ENCODE data around the gene ITGAD. TPM values are rescaled to one million over a fixed set of nuclear protein-coding genes. Genes with fewer than 3 reads are reported as not detected.

Gene ITGAD
- total RNA-seq, 1 donor from 2014 or later, result not detected

DNA sequence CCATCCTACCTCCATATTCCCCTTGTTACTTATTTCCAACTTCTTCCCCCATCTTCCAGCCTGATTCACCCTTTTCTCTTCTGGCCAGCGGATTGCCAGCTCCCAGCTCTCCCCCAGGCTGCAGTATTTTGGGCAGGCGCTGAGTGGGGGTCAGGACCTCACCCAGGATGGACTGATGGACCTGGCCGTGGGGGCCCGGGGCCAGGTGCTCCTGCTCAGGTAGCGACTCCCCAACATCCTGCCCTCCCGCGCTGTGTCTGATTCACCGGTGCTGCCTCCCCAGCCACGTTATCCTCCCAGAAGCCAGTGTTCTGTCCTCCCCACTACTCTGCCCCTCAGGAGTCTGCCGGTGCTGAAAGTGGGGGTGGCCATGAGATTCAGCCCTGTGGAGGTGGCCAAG, 19.6 kb downstream of the ITGAD start:
- H3K4me1 ChIP-seq (ENCODE audit: insufficient read depth, low read length), result no peaks in the 10 kb centered on the region
- no peak overlapping the region for H3K9ac ChIP-seq (ENCODE audit: low read length)
- H2AFZ ChIP-seq (ENCODE audit: low read depth, low read length), result no peak overlapping the region
- Mint-ChIP-seq H3K27ac (ENCODE audit: unreplicated experiment) (no peak overlapping the region), H3K4me3 (ENCODE audit: unreplicated experiment) (no peak overlapping the region), H3K27me3 (ENCODE audit: low read depth, unreplicated experiment) (peaks cover 65% of the 10 kb centered on the region), H3K9me3 (ENCODE audit: unreplicated experiment) (peaks cover 7% of the 10 kb centered on the region), H3K4me1 (ENCODE audit: low read depth, unreplicated experiment) (no peaks in the 10 kb centered on the region), H3K36me3 (ENCODE audit: low read depth, unreplicated experiment) (no peaks in the 10 kb centered on the region)
- TF ChIP-seq CTCF (IDR thresholded peaks at IDR 0.05; ENCODE audit: insufficient read depth, low read depth, low read length), result no peak
- H3K36me3 ChIP-seq (ENCODE audit: insufficient read depth, low read length), result no peaks in the 10 kb centered on the region
- FAIRE-seq, result no peak
- no peaks in the 10 kb centered on the region for H3K27me3 ChIP-seq (ENCODE audit: insufficient read depth, low read length)
- no peaks in the 10 kb centered on the region for H3K79me2 ChIP-seq (ENCODE audit: insufficient read depth, low read length)
- no peak overlapping the region for H3K4me2 ChIP-seq (ENCODE audit: low read length)
- no peaks in the 10 kb centered on the region for H4K20me1 ChIP-seq (ENCODE audit: insufficient read depth, low read length)
- no peak overlapping the region for H3K27ac ChIP-seq (ENCODE audit: low read depth, low read length)
- no peak for DNase-seq (ENCODE audit: low read depth)
- no peaks in the 10 kb centered on the region for H3K9me3 ChIP-seq (ENCODE audit: insufficient read depth, low read depth, low read length)
- H3K4me3 ChIP-seq (ENCODE audit: insufficient read depth, low read depth, low read length), result no peak overlapping the region

- H3K36me3 ChIP-seq (ENCODE audit: insufficient read depth, low read length), result no peaks in the 10 kb centered on the region
- FAIRE-seq (no peak), DNase-seq (ENCODE audit: low read depth) (no peak)
- no peaks in the 10 kb centered on the region for H4K20me1 ChIP-seq (ENCODE audit: insufficient read depth, low read length)
- H2AFZ ChIP-seq (ENCODE audit: low read depth, low read length), result no peak overlapping the region
- Mint-ChIP-seq H3K4me3 (ENCODE audit: unreplicated experiment) (no peak overlapping the region), H3K36me3 (ENCODE audit: low read depth, unreplicated experiment) (peaks cover 4% of the 10 kb centered on the region), H3K9me3 (ENCODE audit: unreplicated experiment) (peaks cover 13% of the 10 kb centered on the region), H3K27ac (ENCODE audit: unreplicated experiment) (no peak overlapping the region), H3K4me1 (ENCODE audit: low read depth, unreplicated experiment) (no peaks in the 10 kb centered on the region), H3K27me3 (ENCODE audit: low read depth, unreplicated experiment) (peaks cover 64% of the 10 kb centered on the region)
- H3K27me3 ChIP-seq (ENCODE audit: insufficient read depth, low read length), result no peaks in the 10 kb centered on the region
- H3K79me2 ChIP-seq (ENCODE audit: insufficient read depth, low read length), result no peaks in the 10 kb centered on the region
- no peaks in the 10 kb centered on the region for H3K9me3 ChIP-seq (ENCODE audit: insufficient read depth, low read depth, low read length)
- no peak overlapping the region for H3K4me2 ChIP-seq (ENCODE audit: low read length)
- H3K9ac ChIP-seq (ENCODE audit: low read length), result no peak overlapping the region
- no peak overlapping the region for H3K27ac ChIP-seq (ENCODE audit: low read depth, low read length)
- H3K4me3 ChIP-seq (ENCODE audit: insufficient read depth, low read depth, low read length), result no peak overlapping the region
- TF ChIP-seq EZH2 (IDR thresholded peaks at IDR 0.05; ENCODE audit: insufficient read depth, low read length) (no peak), CTCF (IDR thresholded peaks at IDR 0.05; ENCODE audit: insufficient read depth, low read depth, low read length) (no peak)
- H3K4me1 ChIP-seq (ENCODE audit: insufficient read depth, low read length), result no peaks in the 10 kb centered on the region
Measured at GRCh38 chr16:31413381-31413780, 20.2 kb downstream of the ITGAD start.

- peaks cover 16% of the 10 kb centered on the region for H3K9me3 Mint-ChIP-seq (ENCODE audit: unreplicated experiment)
Measured at GRCh38 chr16:31413943-31414342, 20.8 kb downstream of the ITGAD start.

More at GRCh38 chr16:31413943-31414342, 20.8 kb downstream of the ITGAD start:
- Mint-ChIP-seq H3K36me3 (ENCODE audit: low read depth, unreplicated experiment) (peaks cover 4% of the 10 kb centered on the region), H3K4me1 (ENCODE audit: low read depth, unreplicated experiment) (no peaks in the 10 kb centered on the region), H3K27me3 (ENCODE audit: low read depth, unreplicated experiment) (peaks cover 60% of the 10 kb centered on the region), H3K27ac (ENCODE audit: unreplicated experiment) (no peak overlapping the region), H3K4me3 (ENCODE audit: unreplicated experiment) (no peak overlapping the region)
- Histone ChIP-seq H3K79me2 (ENCODE audit: insufficient read depth, low read length) (no peaks in the 10 kb centered on the region), H3K4me1 (ENCODE audit: insufficient read depth, low read length) (no peaks in the 10 kb centered on the region), H3K9ac (ENCODE audit: low read length) (no peak overlapping the region), H3K27ac (ENCODE audit: low read depth, low read length) (no peak overlapping the region), H3K36me3 (ENCODE audit: insufficient read depth, low read length) (no peaks in the 10 kb centered on the region), H2AFZ (ENCODE audit: low read depth, low read length) (no peak overlapping the region), H4K20me1 (ENCODE audit: insufficient read depth, low read length) (no peaks in the 10 kb centered on the region), H3K27me3 (ENCODE audit: insufficient read depth, low read length) (no peaks in the 10 kb centered on the region), H3K4me3 (ENCODE audit: insufficient read depth, low read depth, low read length) (no peak overlapping the region), H3K9me3 (ENCODE audit: insufficient read depth, low read depth, low read length) (no peaks in the 10 kb centered on the region), H3K4me2 (ENCODE audit: low read length) (no peak overlapping the region)
- DNase-seq (ENCODE audit: low read depth) (no peak), FAIRE-seq (no peak)
- no peak for TF ChIP-seq EZH2 (IDR thresholded peaks at IDR 0.05; ENCODE audit: insufficient read depth, low read length)
- no peak for TF ChIP-seq CTCF (IDR thresholded peaks at IDR 0.05; ENCODE audit: insufficient read depth, low read depth, low read length)

Data from astrocyte (in vitro differentiated cells and primary cell).